H1 (cell line): Measurements from ENCODE around the gene TAS2R46. TPM values are rescaled to one million over a fixed set of nuclear protein-coding genes. Genes with fewer than 3 reads are reported as not detected.

Experiments used
- CTCF ChIA-PET: fragments of 300-600 bp; sonication (Branson Sonifier 250); formaldehyde crosslinking; loops from one replicate; lab custom pipeline; 2021; ENCODE audit not compliant: partially characterized antibody; lab: Charles Lee
- POLR2A ChIA-PET: fragments of 300-600 bp; sonication (Branson Sonifier 250); formaldehyde crosslinking; loops from one replicate; lab custom pipeline; 2021; ENCODE audit warnings: inconsistent platforms; ENCODE audit not compliant: partially characterized antibody; lab: Charles Lee
- DNase-seq, 2 experiments: peaks; one replicate each; pipeline versions ENCODE4 v3.0.0 to v3.0.0-alpha.2; 2010 to 2022; ENCODE audit warnings: low spot score in 2 of 2, low read depth in 1 of 2, mixed read lengths in 1 of 2
- FAIRE-seq: peaks from 2 replicates; lab custom pipeline; 2011; peaks lifted over from hg19 to GRCh38; lab: Jason Lieb, UNC
- H2AFZ ChIP-seq: 2 replicates; pipeline ENCODE4 v1.8.1; 2012; ENCODE audit warnings: low read length, inconsistent platforms
- H2AK5ac ChIP-seq: 2 replicates; pipeline ENCODE4 v1.6.1; 2013; ENCODE audit warnings: low read depth, low read length
- H2BK120ac ChIP-seq: replicated peaks from 2 replicates; pipeline ENCODE3; 2013; ENCODE audit warnings: low read depth, low read length, inconsistent platforms
- H2BK12ac ChIP-seq: 2 replicates; pipeline ENCODE4 v1.6.1; 2013; ENCODE audit warnings: low read depth, low read length
- H2BK15ac ChIP-seq: 2 replicates; pipeline ENCODE4 v1.6.1; 2013; ENCODE audit warnings: low read length
- H2BK20ac ChIP-seq: 2 replicates; pipeline ENCODE4 v1.6.1; 2013; ENCODE audit warnings: low read length
- H2BK5ac ChIP-seq: 2 replicates; pipeline ENCODE4 v1.6.1; 2013; ENCODE audit warnings: low read depth, low read length
- H3K14ac ChIP-seq: 2 replicates; pipeline ENCODE4 v1.6.1; 2013; ENCODE audit warnings: inconsistent platforms; ENCODE audit not compliant: insufficient read length
- H3K18ac ChIP-seq: 2 replicates; pipeline ENCODE4 v1.6.1; 2013; ENCODE audit warnings: low read length; ENCODE audit errors: extremely low read depth
- H3K23ac ChIP-seq: 2 replicates; pipeline ENCODE4 v1.6.1; 2013; ENCODE audit warnings: inconsistent platforms; ENCODE audit not compliant: insufficient read length
- H3K23me2 ChIP-seq: 2 replicates; pipeline ENCODE4 v1.6.1; 2013; ENCODE audit warnings: low read depth, low read length
- H3K27ac ChIP-seq: 2 replicates; pipeline ENCODE4 v1.6.1; 2011; ENCODE audit warnings: low read depth, low read length, inconsistent platforms
- H3K27me3 ChIP-seq, 4 experiments: replicated peaks in 1 of 4; 1 replicate in 1 of 4; 2 replicates in 3 of 4; pipeline versions ENCODE4 v1.6.1 to v1.8.1; 2011 to 2013; ENCODE audit warnings: low read length in 3 of 4, mild to moderate bottlenecking in 3 of 4, inconsistent platforms in 2 of 4, mixed read lengths in 2 of 4, moderate library complexity in 1 of 4; ENCODE audit not compliant: control insufficient read depth in 3 of 4, insufficient read depth in 3 of 4; ENCODE audit errors: extremely low read depth in 1 of 4
- H3K36me3 ChIP-seq, 4 experiments: 2 replicates each; pipeline versions ENCODE4 v1.6.1 to v1.8.1; 2011 to 2013; ENCODE audit warnings: mild to moderate bottlenecking in 4 of 4, low read length in 3 of 4, moderate library complexity in 2 of 4, control low read depth in 1 of 4, inconsistent platforms in 1 of 4; ENCODE audit not compliant: insufficient read depth in 4 of 4, control insufficient read depth in 2 of 4
- H3K4ac ChIP-seq: replicated peaks from 2 replicates; pipeline ENCODE3; 2013; ENCODE audit warnings: low read length, low read depth, mixed read lengths, inconsistent platforms; ENCODE audit not compliant: insufficient read length
- H3K4me1 ChIP-seq, 4 experiments: replicated peaks in 1 of 4; 1 replicate in 1 of 4; 2 replicates in 3 of 4; pipeline versions ENCODE4 v1.6.1 to v1.8.1; 2011 to 2013; ENCODE audit warnings: low read length in 3 of 4, inconsistent platforms in 2 of 4, mixed read lengths in 1 of 4; ENCODE audit not compliant: insufficient read depth in 4 of 4, control insufficient read depth in 3 of 4
- H3K4me2 ChIP-seq, 2 experiments: 2 replicates each; pipeline versions ENCODE4 v1.6.1 to v1.8.1; 2011 to 2013; ENCODE audit warnings: low read depth in 2 of 2, low read length in 2 of 2, control low read depth in 1 of 2, inconsistent platforms in 1 of 2, mild to moderate bottlenecking in 1 of 2; ENCODE audit not compliant: insufficient read depth in 1 of 2
- H3K4me3 ChIP-seq, 4 experiments: fragments of 200-600, 300-600 bp in 1 of 4; sonication (generic), shearing (Covaris generic), sonication (Bioruptor Twin) in 1 of 4; 2 replicates each; pipeline versions ENCODE4 v1.5.1 to v1.8.1; 2011 to 2016; ENCODE audit warnings: low read length in 4 of 4, low read depth in 3 of 4, control low read depth in 2 of 4, inconsistent platforms in 2 of 4, mild to moderate bottlenecking in 2 of 4, mixed read lengths in 1 of 4, moderate library complexity in 1 of 4; ENCODE audit not compliant: insufficient read depth in 2 of 4; ENCODE audit errors: extremely low read depth in 1 of 4
- H3K56ac ChIP-seq: replicated peaks from 2 replicates; pipeline ENCODE3; 2013; ENCODE audit warnings: low read depth, mild to moderate bottlenecking, mixed read lengths, low read length, inconsistent platforms; ENCODE audit not compliant: insufficient read length
- H3K79me1 ChIP-seq: 2 replicates; pipeline ENCODE4 v1.6.1; 2013; ENCODE audit warnings: low read depth, low read length, control low read depth
- H3K79me2 ChIP-seq, 2 experiments: 2 replicates each; pipeline versions ENCODE4 v1.6.1 to v1.8.1; 2012 to 2013; ENCODE audit warnings: low read length in 2 of 2, mild to moderate bottlenecking in 2 of 2, inconsistent platforms in 1 of 2; ENCODE audit not compliant: insufficient read depth in 2 of 2, control insufficient read depth in 1 of 2
- H3K9ac ChIP-seq, 4 experiments: replicated peaks in 1 of 4; 1 replicate in 1 of 4; 2 replicates in 3 of 4; pipeline versions ENCODE4 v1.6.1 to v1.8.1; 2011 to 2013; ENCODE audit warnings: low read depth in 3 of 4, low read length in 3 of 4, control low read depth in 2 of 4, mild to moderate bottlenecking in 2 of 4, moderate library complexity in 2 of 4, inconsistent platforms in 1 of 4; ENCODE audit errors: extremely low read depth in 1 of 4
- H3K9me3 ChIP-seq, 2 experiments: 2 replicates each; pipeline versions ENCODE4 v1.6.1 to v1.8.1; 2012 to 2013; ENCODE audit warnings: mild to moderate bottlenecking in 2 of 2, moderate library complexity in 2 of 2, control low read depth in 1 of 2, inconsistent platforms in 1 of 2, low read depth in 1 of 2, low read length in 1 of 2, mixed read lengths in 1 of 2; ENCODE audit not compliant: insufficient read depth in 2 of 2
- H4K20me1 ChIP-seq, 2 experiments: replicated peaks in 1 of 2; 2 replicates each; pipeline versions ENCODE3 to v1.8.1; 2011 to 2013; ENCODE audit warnings: inconsistent platforms in 2 of 2, low read length in 2 of 2, mild to moderate bottlenecking in 1 of 2; ENCODE audit not compliant: insufficient read depth in 2 of 2, control insufficient read depth in 1 of 2
- H4K5ac ChIP-seq: 2 replicates; pipeline ENCODE4 v1.6.1; 2013; ENCODE audit warnings: low read length, low read depth, mixed read lengths, inconsistent platforms; ENCODE audit not compliant: insufficient read length
- H4K8ac ChIP-seq: 2 replicates; pipeline ENCODE4 v1.8.0; 2013; ENCODE audit warnings: mild to moderate bottlenecking, moderate library complexity, low read length, inconsistent platforms; ENCODE audit not compliant: insufficient read depth; ENCODE audit errors: extremely low read depth
- H4K91ac ChIP-seq: replicated peaks from 2 replicates; pipeline ENCODE3; 2013; ENCODE audit warnings: low read length, mixed read lengths, inconsistent platforms; ENCODE audit not compliant: insufficient read length
- CBX8 ChIP-seq: fragments of 300-800, 300-1000 bp; sonication (generic); IDR thresholded peaks from 2 replicates; pipeline ENCODE4 v1.7.1; 2016; ENCODE audit warnings: low read depth, low read length, borderline replicate concordance
- EZH2 ChIP-seq: fragments of 200-600 bp; sonication (generic); IDR thresholded peaks from 2 replicates; pipeline ENCODE4 v1.7.1; 2012; ENCODE audit warnings: low read depth, mild to moderate bottlenecking, moderate library complexity, low read length, inconsistent platforms; ENCODE audit not compliant: severe bottlenecking
- PHF8 ChIP-seq: fragments of 200-600 bp; sonication (generic); conservative IDR thresholded peaks from 2 replicates; pipeline ENCODE4 v1.7.1; 2012; ENCODE audit warnings: low read depth, mild to moderate bottlenecking, inconsistent platforms, low read length, moderate library complexity
- POLR2AphosphoS5 ChIP-seq: IDR thresholded peaks from 2 replicates; pipeline ENCODE4 v1.6.1; 2011; ENCODE audit warnings: low read depth, low read length
- RBBP5 ChIP-seq: IDR thresholded peaks from 2 replicates; pipeline ENCODE4 v1.7.1; 2012; ENCODE audit warnings: low read depth, mild to moderate bottlenecking, inconsistent platforms, low read length, moderate library complexity, borderline replicate concordance
- SIN3A ChIP-seq, 2 experiments: IDR thresholded peaks in 1 of 2; conservative IDR thresholded peaks in 1 of 2; 2 replicates each; pipeline ENCODE4 v1.6.1; 2011 to 2012; ENCODE audit warnings: low read length in 2 of 2, improper control_type of control experiment in 1 of 2, low read depth in 1 of 2, mild to moderate bottlenecking in 1 of 2
- SIRT6 ChIP-seq: IDR thresholded peaks from one replicate; pipeline ENCODE4 v1.7.1; 2012; ENCODE audit warnings: low read length, inconsistent platforms
- WGBS, 2 experiments: shearing (Covaris generic) in 1 of 2; methylation state at CpG; one replicate each; pipeline versions ENCODE4 v1.1.6 to v1.1.7; 2013 to 2015; ENCODE audit warnings: low lambda C conversion rate in 2 of 2, mixed read lengths in 2 of 2, inconsistent platforms in 1 of 2, low coverage in 1 of 2, missing lambda C conversion rate in 1 of 2; ENCODE audit not compliant: insufficient replicate concordance in 2 of 2, insufficient coverage in 1 of 2, insufficient read length in 1 of 2; ENCODE audit errors: extremely low coverage in 1 of 2, missing lambda C conversion rate in 1 of 2; 5-methylcytosine and 5-hydroxymethylcytosine counted together
- polyA plus RNA-seq, 7 experiments: library from polyadenylated mRNA; depleted of rRNA in 3 of 7; stranded (reverse) in 5 of 7; unstranded in 2 of 7; fragments of >200 nt in 5 of 7; fragments of 200-250 nt in 2 of 7; gene quantifications; 1 replicate in 5 of 7; 2 replicates in 1 of 7; 4 replicates in 1 of 7; pipeline versions ENCODE4 v1.2.1 to v1.2.3, GENCODE V29; 2011 to 2013; ENCODE audit warnings: missing spikeins in 2 of 7, mixed read lengths in 2 of 7
- total RNA-seq: library from RNA; stranded (reverse); fragmentation: NEBNext Ultra II Directional; extraction: Animal tissue kit (Norgen Biotek cat#: 25700); gene quantifications from 2 replicates; pipeline ENCODE4 v1.2.1, GENCODE V29; 2021

TAS2R46 gene
- total and polyA plus RNA-seq, 2 of the 8 experiments (the other 6 are each of a cell fraction or from before 2014, with no cell fraction given), result 0.14 TPM; not detected in 1

DNA sequence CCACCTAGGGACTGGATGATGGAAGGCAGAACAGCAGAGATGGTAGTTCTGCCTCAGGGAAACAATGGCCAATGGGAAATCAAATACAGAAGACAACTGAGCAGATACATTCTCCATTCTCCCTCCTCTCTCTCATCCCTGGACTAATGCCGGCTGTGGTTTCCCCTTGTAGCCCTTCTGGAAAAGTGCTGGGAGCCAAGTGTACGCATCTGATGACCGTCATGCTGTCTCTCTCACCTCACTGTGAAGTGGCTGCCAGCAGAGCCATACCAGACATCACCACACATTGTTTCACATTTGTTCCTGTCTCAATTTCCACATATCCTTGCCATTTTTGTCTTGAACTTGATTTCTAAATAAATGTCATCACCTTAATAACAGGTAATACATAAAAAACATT lies 3.1 kb downstream of the TAS2R46 start:
- Histone ChIP-seq H2BK5ac (no peak overlapping the region), H3K27me3 (no peaks in the 10 kb centered on the region), H3K79me2 (no peaks in the 10 kb centered on the region), H3K23ac (no peak overlapping the region), H2BK15ac (no peak overlapping the region), H3K9ac (no peak overlapping the region), H2BK20ac (no peak overlapping the region), H3K4ac (no peak overlapping the region), H2BK12ac (no peak overlapping the region), H4K8ac (no peak overlapping the region), H3K14ac (no peak overlapping the region), H3K56ac (no peak overlapping the region), H4K20me1 (no peaks in the 10 kb centered on the region), H3K23me2 (no peaks in the 10 kb centered on the region), H3K4me2 (no peak overlapping the region), H3K4me1 (no peaks in the 10 kb centered on the region), H2AFZ (no peak overlapping the region), H2AK5ac (no peak overlapping the region), H2BK120ac (no peak overlapping the region), H3K9me3 (peaks cover 0 to 2% of the 10 kb centered on the region in 2 experiments; a peak in 1 of 4 replicates), H3K79me1 (no peaks in the 10 kb centered on the region; the same call in 1 of the 2 replicates), H3K18ac (no peak overlapping the region), H3K4me3 (no peak overlapping the region), H3K27ac (no peak overlapping the region), H4K5ac (no peak overlapping the region), H3K36me3 (no peaks in the 10 kb centered on the region), H4K91ac (no peak overlapping the region)
- no peak for TF ChIP-seq EZH2
- TF ChIP-seq CBX8, result no peak
- TF ChIP-seq PHF8, result no peak
- no peak for TF ChIP-seq RBBP5
- no peak for TF ChIP-seq SIN3A (conservative IDR thresholded peaks at IDR 0.05 in 1 of 2, IDR thresholded peaks at IDR 0.05 in 1 of 2; ENCODE audit: low read depth in 1 of 2, low read length in 2 of 2)
- TF ChIP-seq SIRT6, result no peak
- TF ChIP-seq POLR2AphosphoS5, result no peak
- no peak for FAIRE-seq
- ChIA-PET CTCF (no interaction called here), POLR2A (no interaction called here)
- no peak for DNase-seq
- WGBS, 2 experiments, result 78% methylated on average over 3 of the region's 3 CpGs; no CpG with 5 or more reads in 1 of the 2 experiments
